Gastroesophageal sphincter (tissue), 4 donors: ENCODE measurements around the gene BAIAP2L1. TPM values are rescaled to one million over a fixed set of nuclear protein-coding genes. Genes with fewer than 3 reads are reported as not detected.

ENCODE experiments used
- ATAC-seq: fragments of 150-250 bp; one replicate; pipeline ENCODE4 v1.9.1; 2016; ENCODE audit warnings: mild to moderate bottlenecking, moderate library complexity
- H3K27ac ChIP-seq, 4 donors: fragments of 200-600 bp; sonication (generic) in 3 of 4; 1 replicate in 3 of 4; 2 replicates in 1 of 4; pipeline ENCODE4 v1.5.1; 2016 to 2019
- H3K27me3 ChIP-seq: fragments of 200-600 bp; sonication (generic); one replicate; pipeline ENCODE4 v1.5.1; 2019
- H3K36me3 ChIP-seq, 2 donors: fragments of 200-600 bp; sonication (generic); one replicate each; pipeline ENCODE4 v1.5.1; 2019; ENCODE audit warnings: control low read depth in 1 of 2
- H3K4me1 ChIP-seq, 3 donors: fragments of 200-600 bp; sonication (generic); 1 replicate in 2 of 3; 2 replicates in 1 of 3; pipeline ENCODE4 v1.5.1; 2016 to 2019; ENCODE audit warnings: control low read depth in 2 of 3
- H3K4me3 ChIP-seq, 2 donors: fragments of 200-600 bp; sonication (generic); one replicate each; pipeline ENCODE4 v1.5.1; 2019; ENCODE audit warnings: mild to moderate bottlenecking in 1 of 2, moderate library complexity in 1 of 2
- H3K9me3 ChIP-seq, 3 donors: fragments of 200-600 bp; sonication (generic); one replicate each; pipeline ENCODE4 v1.5.1; 2017 to 2019; ENCODE audit warnings: control low read depth in 2 of 3
- CTCF ChIP-seq, 4 experiments: fragments of 200-600 bp in 2 of 4; fragments of 450-650 bp in 2 of 4; sonication (generic) in 1 of 4; IDR thresholded peaks; one replicate each; pipeline ENCODE4 v1.5.1; 2017 to 2019; ENCODE audit warnings: antibody characterized with exemption in 4 of 4, mild to moderate bottlenecking in 2 of 4, moderate library complexity in 2 of 4
- EP300 ChIP-seq: sonication (generic); formaldehyde crosslinking; IDR thresholded peaks from one replicate; pipeline ENCODE4 v1.6.1; 2017; ENCODE audit warnings: antibody characterized with exemption, mild to moderate bottlenecking
- POLR2A ChIP-seq, 2 donors: fragments of 450-650 bp; IDR thresholded peaks; one replicate each; pipeline ENCODE4 v1.6.1; 2017; ENCODE audit warnings: antibody characterized with exemption in 2 of 2, mild to moderate bottlenecking in 2 of 2, moderate library complexity in 1 of 2
- POLR2AphosphoS5 ChIP-seq: sonication (generic); formaldehyde crosslinking; IDR thresholded peaks from one replicate; pipeline ENCODE4 v1.6.1; 2017; ENCODE audit warnings: antibody characterized with exemption
- WGBS, 2 donors: methylation state at CpG; one replicate each; pipeline ENCODE4 v1.1.5; 2018; ENCODE audit warnings: low coverage in 1 of 2; 5-methylcytosine and 5-hydroxymethylcytosine counted together
- total RNA-seq, 4 donors: library from RNA; depleted of rRNA; stranded (reverse); fragments of >200 nt; gene quantifications; one replicate each; pipeline ENCODE4 v1.1.0, GENCODE V29; 2016

The BAIAP2L1 gene
- total RNA-seq, 4 donors from 2014 or later: 0.13 to 6.7 (median 2.1) TPM

GRCh38 chr7:98300595-98301372 is 100.1 kb downstream of the BAIAP2L1 start:
- no peak for ATAC-seq
- no peaks in the 10 kb centered on the region for H3K9me3 ChIP-seq
- WGBS, 2 donors: 84 to 86% methylated on average over 5 to 7 of the region's 26 CpGs

GRCh38 chr7:98297626-98298286 is 103.1 kb downstream of the BAIAP2L1 start:
- Histone ChIP-seq H3K27ac (no peak overlapping the region), H3K27me3 (no peaks in the 10 kb centered on the region), H3K36me3 (peaks cover 0 to 31% of the 10 kb centered on the region in 2 donors), H3K9me3 (no peaks in the 10 kb centered on the region), H3K4me1 (peaks cover 0 to 20% (median 0%) of the 10 kb centered on the region in 3 donors), H3K4me3 (no peak overlapping the region)
- no peak for ATAC-seq
- TF ChIP-seq POLR2A (IDR thresholded peaks at IDR 0.05) (no peak), CTCF (IDR thresholded peaks at IDR 0.05) (peak in 1 of 4 experiments; percentile 18), POLR2AphosphoS5 (no peak)
- 58 to 66% methylated on average over 9 to 15 of the region's 21 CpGs for WGBS, 2 donors

More at GRCh38 chr7:98300595-98301372, 100.1 kb downstream of the BAIAP2L1 start:
- peaks cover 0 to 11% (median 0%) of the 10 kb centered on the region in 3 donors for H3K4me1 ChIP-seq
- H3K27ac ChIP-seq: no peak overlapping the region
- H3K36me3 ChIP-seq: peaks cover 0 to 3% of the 10 kb centered on the region in 2 donors
- TF ChIP-seq CTCF (IDR thresholded peaks at IDR 0.05) (no peak), EP300 (no peak), POLR2AphosphoS5 (no peak), POLR2A (IDR thresholded peaks at IDR 0.05) (no peak)
- H3K27me3 ChIP-seq: no peaks in the 10 kb centered on the region
- H3K4me3 ChIP-seq: no peak overlapping the region

GRCh38 chr7:98296833-98297232 is 104.1 kb downstream of the BAIAP2L1 start:
- TF ChIP-seq POLR2AphosphoS5 (no peak), POLR2A (IDR thresholded peaks at IDR 0.05) (no peak), CTCF (IDR thresholded peaks at IDR 0.05) (no peak), EP300 (no peak)
- no peak overlapping the region for H3K27ac ChIP-seq

GRCh38 chr7:98295467-98296192 is 105.3 kb downstream of the BAIAP2L1 start:
- no peak overlapping the region for H3K27ac ChIP-seq
- TF ChIP-seq EP300 (no peak), CTCF (IDR thresholded peaks at IDR 0.05) (no peak), POLR2A (IDR thresholded peaks at IDR 0.05) (no peak), POLR2AphosphoS5 (no peak)
- 78% methylated on average over 4 of the region's 19 CpGs; no CpG with 5 or more reads in 1 of the 2 donors for WGBS, 2 donors
- H3K27me3 ChIP-seq: no peaks in the 10 kb centered on the region
- H3K4me3 ChIP-seq: no peak overlapping the region
- H3K9me3 ChIP-seq: no peaks in the 10 kb centered on the region
- ATAC-seq: no peak
- peaks cover 0 to 28% (median 0%) of the 10 kb centered on the region in 3 donors for H3K4me1 ChIP-seq
- H3K36me3 ChIP-seq: peaks cover 0 to 52% of the 10 kb centered on the region in 2 donors

More at GRCh38 chr7:98296833-98297232, 104.1 kb downstream of the BAIAP2L1 start:
- Histone ChIP-seq H3K27me3 (no peaks in the 10 kb centered on the region), H3K4me3 (no peak overlapping the region), H3K9me3 (no peaks in the 10 kb centered on the region), H3K4me1 (peaks cover 0 to 20% (median 0%) of the 10 kb centered on the region in 3 donors), H3K36me3 (peaks cover 0 to 40% of the 10 kb centered on the region in 2 donors)
- no CpG with 5 or more reads among the region's 12 CpGs for WGBS, 2 donors
- ATAC-seq: no peak
